Fibroblast of skin of back (primary cell): ENCODE data around the gene PCDHB12. TPM values are rescaled to one million over a fixed set of nuclear protein-coding genes. Genes with fewer than 3 reads are reported as not detected.
A peak's percentile ranks its signal among the peaks of the same experiment; 100 is the strongest.
"Not testable (repeated sequence)": the region's sequence is repeated elsewhere in the genome, so short reads cannot be mapped to it uniquely, and the experiment has no call there.

Source experiments
- DNase-seq: peaks from one replicate; pipeline ENCODE4 v3.0.0-alpha.2; 2013
- polyA plus RNA-seq, 2 experiments: library from polyadenylated mRNA; unstranded; fragments of 120-200 nt; gene quantifications; one replicate each; pipeline ENCODE4 v1.2.1, GENCODE V29; 2013; ENCODE audit not compliant: insufficient read length in 2 of 2

The PCDHB12 gene
- 0.22 TPM for polyA plus RNA-seq (2013, experiment 1 of 2; ENCODE audit: insufficient read length)
- 0.19 TPM for polyA plus RNA-seq (2013, experiment 2 of 2; ENCODE audit: insufficient read length)

DNA sequence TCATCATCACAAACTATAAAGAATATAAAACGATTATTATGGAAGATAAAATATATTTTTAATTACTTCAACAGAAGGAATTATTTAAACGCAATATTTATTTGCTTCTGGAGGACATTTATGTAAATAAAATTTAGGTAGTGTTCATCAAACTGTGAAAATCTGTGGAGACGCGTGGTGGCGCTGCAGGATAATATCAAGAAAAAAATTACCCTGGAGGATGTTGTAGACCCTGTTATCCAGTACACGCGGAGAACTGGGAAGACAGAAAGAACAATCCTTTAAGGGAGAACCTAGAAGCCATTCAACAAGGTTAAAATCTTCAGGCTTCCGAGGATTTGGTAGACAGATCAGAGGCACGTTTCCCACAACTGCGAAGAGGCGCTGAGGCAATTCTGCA is at the start of gene PCDHB12:
Gene PCDHB12 (plus strand): TSS at position 242 of the 400 bp plus-strand sequence. CDS start 189 bp downstream, outside the sequence.
- no peak for DNase-seq

DNA sequence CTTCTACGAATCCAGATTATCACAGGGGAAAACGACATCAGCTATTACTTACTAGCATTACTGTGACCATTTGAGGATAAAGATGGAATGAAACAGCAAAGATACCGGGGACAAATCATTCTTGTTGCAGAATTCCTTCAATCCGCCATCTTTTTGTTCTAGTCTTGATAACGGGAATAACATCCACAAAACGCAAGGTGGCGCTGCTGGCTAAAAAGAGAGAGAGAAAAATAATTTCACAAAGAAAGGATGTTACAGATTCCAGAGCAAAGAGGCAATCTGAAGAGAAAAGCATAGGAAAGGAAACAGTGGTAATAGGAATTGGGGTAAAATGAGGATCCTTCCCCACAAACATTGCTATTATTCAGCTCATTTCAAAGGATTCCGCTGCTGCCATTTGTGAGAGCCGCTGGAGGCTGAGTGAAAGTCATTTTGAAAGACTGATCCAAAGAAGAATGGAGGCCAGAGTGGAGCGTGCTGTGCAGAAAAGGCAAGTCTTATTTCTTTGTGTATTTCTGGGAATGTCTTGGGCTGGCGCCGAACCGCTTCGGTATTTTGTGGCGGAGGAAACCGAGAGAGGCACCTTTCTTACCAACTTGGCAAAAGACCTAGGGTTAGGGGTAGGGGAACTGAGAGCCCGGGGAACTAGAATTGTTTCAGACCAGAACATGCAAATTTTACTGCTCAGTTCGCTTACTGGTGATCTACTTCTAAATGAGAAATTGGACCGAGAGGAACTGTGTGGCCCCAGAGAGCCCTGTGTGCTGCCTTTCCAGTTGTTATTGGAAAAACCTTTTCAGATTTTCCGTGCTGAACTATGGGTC is 35.9 kb upstream of the PCDHB12 start, which contains the start of gene PCDHB7:
Gene PCDHB7 (plus strand): TSS at position 264 of the 824 bp plus-strand sequence. CDS start 192 bp downstream, at position 456.
- DNase-seq = peak; percentile 31

GRCh38 chr5:141174291-141175104 is 34.0 kb upstream of the PCDHB12 start:
- not testable (repeated sequence) for DNase-seq

DNA sequence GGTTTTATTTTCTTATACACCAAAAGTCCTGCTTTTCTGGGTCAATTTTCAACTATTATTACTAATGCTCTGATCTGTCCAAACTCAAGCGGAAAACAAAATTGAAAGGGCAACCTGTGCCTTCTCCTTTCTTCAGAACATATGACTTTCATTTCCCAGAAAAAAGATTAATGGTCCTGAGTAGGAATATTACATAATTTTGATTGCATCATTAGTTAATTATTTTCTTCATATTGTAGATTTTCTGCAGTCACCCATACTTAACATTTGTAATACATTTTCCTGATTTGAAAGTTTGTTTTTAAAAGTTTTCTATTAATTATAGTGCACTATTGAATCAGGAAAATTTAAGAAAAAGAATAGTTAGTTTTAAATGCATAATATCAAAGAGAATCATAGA is 32.6 kb upstream of the PCDHB12 start:
- no peak for DNase-seq

GRCh38 chr5:141177577-141178191 is 30.8 kb upstream of the PCDHB12 start, which contains the start of gene PCDHB8:
Gene PCDHB8, plus strand, starts transcription at chr5:141177790. Its CDS starts 245 bp downstream, at chr5:141178035.
- DNase-seq = not testable (repeated sequence)

GRCh38 chr5:141179371-141179770 is 29.1 kb upstream of the PCDHB12 start:
- DNase-seq = not testable (repeated sequence)

GRCh38 chr5:141179876-141180275 is 28.6 kb upstream of the PCDHB12 start:
- DNase-seq = not testable (repeated sequence)

DNA sequence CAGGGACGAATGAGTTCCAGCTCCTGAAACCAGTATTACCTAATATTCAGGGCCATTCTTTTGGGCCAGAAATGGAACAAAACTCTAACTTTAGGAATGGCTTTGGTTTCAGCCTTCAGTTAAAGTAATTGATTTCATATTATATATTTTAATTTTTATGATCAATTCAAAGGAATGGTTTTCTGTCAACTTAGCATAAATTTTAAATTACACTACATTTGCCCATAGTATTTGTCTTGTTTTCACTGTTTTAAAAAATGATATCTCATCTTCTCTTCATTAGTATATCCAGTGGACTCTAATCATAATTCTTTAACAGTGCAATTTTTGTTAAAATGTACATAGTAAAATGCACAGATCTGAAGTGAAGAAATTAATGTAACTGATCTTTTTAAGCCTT is 28.2 kb upstream of the PCDHB12 start:
- no peak for DNase-seq

DNA sequence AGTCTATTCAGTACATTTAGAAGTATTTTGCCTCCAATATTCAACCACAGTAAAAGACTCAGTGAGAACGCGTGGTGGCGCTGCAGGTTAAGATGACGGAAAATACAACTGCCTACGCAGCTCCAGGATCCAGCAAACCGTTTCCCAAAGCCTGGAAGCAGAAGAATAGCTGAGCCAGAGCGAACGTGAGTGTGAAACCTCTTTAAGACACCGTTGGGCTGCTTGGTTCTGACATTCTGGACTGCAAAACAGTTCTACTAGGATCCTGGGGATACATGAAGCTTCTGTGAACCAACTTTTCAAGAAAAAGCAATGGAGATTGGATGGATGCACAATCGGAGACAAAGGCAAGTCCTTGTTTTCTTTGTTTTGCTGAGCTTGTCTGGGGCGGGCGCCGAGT is 26.3 kb upstream of the PCDHB12 start, which contains the start of gene PCDHB16:
Gene PCDHB16 (plus strand): TSS at position 140 of the 400 bp plus-strand sequence. CDS start 173 bp downstream, at position 313.
- peak; percentile 25 for DNase-seq

DNA sequence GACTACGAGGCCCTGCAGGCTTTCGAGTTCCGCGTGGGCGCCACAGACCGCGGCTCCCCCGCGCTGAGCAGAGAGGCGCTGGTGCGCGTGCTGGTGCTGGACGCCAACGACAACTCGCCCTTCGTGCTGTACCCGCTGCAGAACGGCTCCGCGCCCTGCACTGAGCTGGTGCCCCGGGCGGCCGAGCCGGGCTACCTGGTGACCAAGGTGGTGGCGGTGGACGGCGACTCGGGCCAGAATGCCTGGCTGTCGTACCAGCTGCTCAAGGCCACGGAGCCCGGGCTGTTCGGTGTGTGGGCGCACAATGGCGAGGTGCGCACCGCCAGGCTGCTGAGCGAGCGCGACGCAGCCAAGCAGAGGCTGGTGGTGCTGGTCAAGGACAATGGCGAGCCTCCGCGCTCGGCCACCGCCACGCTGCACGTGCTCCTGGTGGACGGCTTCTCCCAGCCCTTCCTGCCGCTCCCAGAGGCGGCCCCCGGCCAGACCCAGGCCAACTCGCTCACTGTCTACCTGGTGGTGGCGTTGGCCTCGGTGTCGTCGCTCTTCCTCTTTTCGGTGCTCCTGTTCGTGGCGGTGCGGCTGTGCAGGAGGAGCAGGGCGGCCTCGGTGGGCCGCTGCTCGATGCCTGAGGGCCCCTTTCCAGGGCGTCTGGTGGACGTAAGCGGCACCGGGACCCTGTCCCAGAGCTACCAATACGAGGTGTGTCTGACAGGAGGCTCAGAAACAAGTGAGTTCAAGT is 24.2 kb upstream of the PCDHB12 start:
- DNase-seq = not testable (repeated sequence)

DNA sequence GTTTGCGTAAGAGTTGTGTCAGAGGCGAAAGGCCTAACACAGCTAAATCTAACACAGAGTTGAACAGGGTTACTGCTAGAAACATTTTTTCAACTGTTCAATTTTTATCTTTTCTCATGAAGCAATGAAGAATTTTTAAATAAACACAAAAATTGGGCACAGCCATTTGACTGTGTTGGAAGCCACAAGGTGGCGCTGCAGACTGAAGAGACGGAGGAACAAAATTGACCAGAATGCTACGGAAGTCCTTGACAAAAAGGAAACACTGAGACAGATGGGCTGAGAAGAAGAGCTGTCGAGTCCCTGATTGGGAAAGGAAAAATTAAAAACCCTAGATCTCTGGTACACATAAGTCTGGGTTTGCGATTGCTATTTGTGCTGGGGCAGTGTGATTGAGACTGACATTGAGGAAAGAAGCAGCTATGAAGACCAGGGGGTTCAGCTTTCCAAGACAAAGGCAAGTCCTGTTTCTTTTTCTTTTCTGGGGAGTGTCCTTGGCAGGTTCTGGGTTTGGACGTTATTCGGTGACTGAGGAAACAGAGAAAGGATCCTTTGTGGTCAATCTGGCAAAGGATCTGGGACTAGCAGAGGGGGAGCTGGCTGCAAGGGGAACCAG is 21.5 kb upstream of the PCDHB12 start, which contains the start of gene PCDHB9:
Gene PCDHB9 (plus strand): TSS at position 265 of the 616 bp plus-strand sequence. CDS start 158 bp downstream, at position 423.
- DNase-seq = peak; percentile 7

- DNase-seq = not testable (repeated sequence)
Observed at GRCh38 chr5:141188682-141189081, 19.8 kb upstream of the PCDHB12 start.

GRCh38 chr5:141189131-141189530 is 19.4 kb upstream of the PCDHB12 start:
- not testable (repeated sequence) for DNase-seq

DNA sequence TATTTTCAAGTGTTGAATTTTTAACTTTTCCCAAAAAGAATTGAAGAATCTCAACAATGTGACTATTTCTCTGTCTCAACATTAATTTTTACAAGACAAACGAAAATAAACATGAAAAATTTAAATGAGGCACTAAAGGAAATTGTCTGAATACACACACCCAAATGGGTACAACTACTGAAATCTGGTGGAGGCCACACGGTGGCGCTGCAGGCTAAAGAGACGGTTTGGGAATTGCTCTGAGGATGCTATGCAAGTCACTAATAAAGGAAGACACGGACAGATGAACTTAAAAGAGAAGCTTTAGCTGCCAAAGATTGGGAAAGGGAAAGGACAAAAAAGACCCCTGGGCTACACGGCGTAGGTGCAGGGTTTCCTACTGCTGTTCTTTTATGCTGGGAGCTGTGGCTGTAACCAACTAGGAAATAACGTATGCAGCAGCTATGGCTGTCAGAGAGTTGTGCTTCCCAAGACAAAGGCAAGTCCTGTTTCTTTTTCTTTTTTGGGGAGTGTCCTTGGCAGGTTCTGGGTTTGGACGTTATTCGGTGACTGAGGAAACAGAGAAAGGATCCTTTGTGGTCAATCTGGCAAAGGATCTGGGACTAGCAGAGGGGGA is 16.3 kb upstream of the PCDHB12 start, which contains the start of gene PCDHB10:
Gene PCDHB10 (plus strand): TSS at position 244 of the 616 bp plus-strand sequence. CDS start 200 bp downstream, at position 444.
- peak; percentile 7 for DNase-seq

DNA sequence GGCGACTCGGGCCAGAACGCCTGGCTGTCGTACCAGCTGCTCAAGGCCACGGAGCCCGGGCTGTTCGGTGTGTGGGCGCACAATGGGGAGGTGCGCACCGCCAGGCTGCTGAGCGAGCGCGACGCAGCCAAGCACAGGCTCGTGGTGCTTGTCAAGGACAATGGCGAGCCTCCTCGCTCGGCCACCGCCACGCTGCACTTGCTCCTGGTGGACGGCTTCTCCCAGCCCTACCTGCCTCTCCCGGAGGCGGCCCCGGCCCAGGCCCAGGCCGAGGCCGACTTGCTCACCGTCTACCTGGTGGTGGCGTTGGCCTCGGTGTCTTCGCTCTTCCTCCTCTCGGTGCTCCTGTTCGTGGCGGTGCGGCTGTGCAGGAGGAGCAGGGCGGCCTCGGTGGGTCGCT is 14.2 kb upstream of the PCDHB12 start:
- DNase-seq = not testable (repeated sequence)

GRCh38 chr5:141196363-141196762 is 12.2 kb upstream of the PCDHB12 start:
- DNase-seq = no peak

- DNase-seq = no peak
Observed at GRCh38 chr5:141199359-141200235, 8.9 kb upstream of the PCDHB12 start, which contains the start of gene PCDHB11. Gene PCDHB11, plus strand, starts transcription at chr5:141199627. Its CDS starts 148 bp downstream, at chr5:141199775.

GRCh38 chr5:141201126-141201525 is 7.4 kb upstream of the PCDHB12 start:
- DNase-seq = not testable (repeated sequence)

DNA sequence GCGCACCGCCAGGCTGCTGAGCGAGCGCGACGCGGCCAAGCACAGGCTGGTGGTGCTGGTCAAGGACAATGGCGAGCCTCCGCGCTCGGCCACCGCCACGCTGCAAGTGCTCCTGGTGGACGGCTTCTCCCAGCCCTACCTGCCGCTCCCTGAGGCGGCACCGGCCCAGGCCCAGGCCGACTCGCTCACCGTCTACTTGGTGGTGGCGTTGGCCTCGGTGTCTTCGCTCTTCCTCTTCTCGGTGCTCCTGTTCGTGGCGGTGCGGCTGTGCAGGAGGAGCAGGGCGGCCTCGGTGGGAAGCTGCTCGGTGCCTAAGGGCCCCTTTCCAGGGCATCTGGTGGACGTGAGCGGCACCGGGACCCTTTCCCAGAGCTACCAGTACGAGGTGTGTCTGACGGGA is 6.9 kb upstream of the PCDHB12 start:
- not testable (repeated sequence) for DNase-seq
